Transverse colon (tissue), 4 donors: ENCODE data around the gene ITGA6. TPM values are rescaled to one million over a fixed set of nuclear protein-coding genes. Genes with fewer than 3 reads are reported as not detected.

Experiments used
- DNase-seq: peaks from one replicate; pipeline ENCODE4 v3.0.0-alpha.2; 2019
- H3K27ac ChIP-seq, 4 donors: fragments of 200-600 bp; sonication (generic); 2 replicates each; pipeline ENCODE4 v1.5.1; 2016 to 2018; ENCODE audit warnings: inconsistent platforms in 4 of 4
- H3K27me3 ChIP-seq: fragments of 200-600 bp; sonication (generic); 2 replicates; pipeline ENCODE4 v1.5.1; 2017; ENCODE audit warnings: inconsistent platforms
- H3K36me3 ChIP-seq, 4 donors: fragments of 200-600 bp; sonication (generic); 2 replicates each; pipeline ENCODE4 v1.5.1; 2017 to 2019; ENCODE audit warnings: inconsistent platforms in 4 of 4
- H3K4me1 ChIP-seq, 4 donors: fragments of 200-600 bp; sonication (generic); 2 replicates each; pipeline ENCODE4 v1.5.1; 2017 to 2020; ENCODE audit warnings: inconsistent platforms in 4 of 4
- H3K4me3 ChIP-seq, 4 donors: fragments of 200-600 bp; sonication (generic); 1 replicate in 1 of 4; 2 replicates in 3 of 4; pipeline versions ENCODE4 v1.5.1 to v1.6.1; 2017 to 2019; ENCODE audit warnings: inconsistent platforms in 4 of 4
- H3K9me3 ChIP-seq, 2 donors: fragments of 200-600 bp; sonication (generic); 2 replicates each; pipeline ENCODE4 v1.5.1; 2017 to 2019; ENCODE audit warnings: inconsistent platforms in 2 of 2
- EP300 ChIP-seq: sonication (generic); formaldehyde crosslinking; IDR thresholded peaks from one replicate; pipeline ENCODE4 v1.6.1; 2017; ENCODE audit warnings: antibody characterized with exemption, low read depth
- POLR2A ChIP-seq: fragments of 450-650 bp; IDR thresholded peaks from one replicate; pipeline ENCODE4 v1.6.1; 2016; ENCODE audit warnings: antibody characterized with exemption, mild to moderate bottlenecking, moderate library complexity
- POLR2AphosphoS5 ChIP-seq, 3 donors: sonication (generic); formaldehyde crosslinking; IDR thresholded peaks; one replicate each; pipeline ENCODE4 v1.6.1; 2016; ENCODE audit warnings: antibody characterized with exemption in 3 of 3
- WGBS, 2 donors: methylation state at CpG; one replicate each; pipeline ENCODE4 v1.1.5; 2018; ENCODE audit warnings: low coverage in 1 of 2; 5-methylcytosine and 5-hydroxymethylcytosine counted together
- in situ Hi-C, 4 donors: fragments of 200-750 bp; cut with MboI; loops; one replicate each; pipeline versions ENCODE4 v1.15.0 to v1.15.1; 2017; ENCODE audit warnings: low sequenced_read_pairs in 3 of 4, low pct_ligation_motif_present in 1 of 4, low pct_unique_long_range_greater_than_20kb in 1 of 4
- intact Hi-C: fragments of 100-400 bp; cut with DNase I; formaldehyde crosslinking; loops from one replicate; pipeline ENCODE4 v1.15.1; 2023; ENCODE audit warnings: low total_unique reads
- total RNA-seq, 4 donors: library from RNA; depleted of rRNA; stranded (reverse); fragments of >200 nt; gene quantifications; one replicate each; pipeline ENCODE4 v1.1.0, GENCODE V29; 2016
- TF ChIP-seq, protein P1 (sequence below), 5 experiments: fragments of 200-600 bp in 3 of 5; fragments of 450-650 bp in 2 of 5; sonication (generic) in 3 of 5; IDR thresholded peaks; 1 replicate in 2 of 5; 2 replicates in 3 of 5; pipeline ENCODE4 v1.5.1; 2016 to 2017; ENCODE audit warnings: antibody characterized with exemption in 5 of 5, inconsistent platforms in 3 of 5, mild to moderate bottlenecking in 2 of 5, moderate library complexity in 1 of 5

ITGA6 gene
- total RNA-seq, 4 donors from 2014 or later = 80.4 to 267 (median 207) TPM

DNA sequence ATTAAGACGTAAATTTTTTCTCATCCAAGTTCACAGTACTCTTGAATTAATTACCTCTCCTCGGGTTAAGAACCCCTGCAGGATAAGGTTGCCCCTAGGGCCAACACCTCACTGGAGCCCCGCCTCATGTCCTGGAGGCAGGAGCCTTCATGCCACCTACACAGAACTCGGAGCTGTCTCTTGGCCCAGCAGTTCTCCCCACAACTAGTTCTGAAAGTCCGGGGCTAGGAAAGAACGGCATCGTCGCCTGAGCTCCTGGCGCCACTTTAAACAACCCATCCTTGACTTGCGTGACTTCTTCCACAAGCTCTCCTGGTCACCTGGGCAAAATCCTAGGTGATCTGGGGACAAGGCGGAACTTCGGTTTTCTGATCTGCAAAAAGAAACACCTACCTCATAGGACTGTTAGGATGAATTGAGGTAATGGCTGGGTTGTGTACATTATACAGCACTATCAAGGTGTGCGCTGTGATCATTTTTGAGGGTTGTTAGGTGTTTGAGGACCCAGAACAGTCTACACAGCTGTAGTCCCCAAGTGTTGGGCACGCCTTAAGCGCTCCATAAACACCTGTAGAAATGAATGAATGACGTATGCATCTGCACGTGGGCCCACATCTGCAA lies 641 bp upstream of the ITGA6 start:
- in situ Hi-C loops (no loop called here), intact Hi-C loops (no loop called here)
- H3K4me1 ChIP-seq = peaks cover 0 to 26% (median 13%) of the 10 kb centered on the region in 4 donors
- DNase-seq = no peak
- H3K27me3 ChIP-seq = peaks cover 10% of the 10 kb centered on the region
- H3K27ac ChIP-seq = peak overlapping the region; percentile 95 to 97 (median 96)
- 21 to 50% methylated on average over 3 to 17 of the region's 17 CpGs for WGBS, 2 donors
- TF ChIP-seq POLR2AphosphoS5 (IDR thresholded peaks at IDR 0.05) (no peak), EP300 (no peak), POLR2A (no peak)
- TF ChIP-seq, protein P1, sequence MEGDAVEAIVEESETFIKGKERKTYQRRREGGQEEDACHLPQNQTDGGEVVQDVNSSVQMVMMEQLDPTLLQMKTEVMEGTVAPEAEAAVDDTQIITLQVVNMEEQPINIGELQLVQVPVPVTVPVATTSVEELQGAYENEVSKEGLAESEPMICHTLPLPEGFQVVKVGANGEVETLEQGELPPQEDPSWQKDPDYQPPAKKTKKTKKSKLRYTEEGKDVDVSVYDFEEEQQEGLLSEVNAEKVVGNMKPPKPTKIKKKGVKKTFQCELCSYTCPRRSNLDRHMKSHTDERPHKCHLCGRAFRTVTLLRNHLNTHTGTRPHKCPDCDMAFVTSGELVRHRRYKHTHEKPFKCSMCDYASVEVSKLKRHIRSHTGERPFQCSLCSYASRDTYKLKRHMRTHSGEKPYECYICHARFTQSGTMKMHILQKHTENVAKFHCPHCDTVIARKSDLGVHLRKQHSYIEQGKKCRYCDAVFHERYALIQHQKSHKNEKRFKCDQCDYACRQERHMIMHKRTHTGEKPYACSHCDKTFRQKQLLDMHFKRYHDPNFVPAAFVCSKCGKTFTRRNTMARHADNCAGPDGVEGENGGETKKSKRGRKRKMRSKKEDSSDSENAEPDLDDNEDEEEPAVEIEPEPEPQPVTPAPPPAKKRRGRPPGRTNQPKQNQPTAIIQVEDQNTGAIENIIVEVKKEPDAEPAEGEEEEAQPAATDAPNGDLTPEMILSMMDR (IDR thresholded peaks at IDR 0.05) = no peak
- no peaks in the 10 kb centered on the region for H3K9me3 ChIP-seq
- peak overlapping the region in 3 of 4 donors; percentile 74 to 83 (median 82) for H3K4me3 ChIP-seq
- no peaks in the 10 kb centered on the region for H3K36me3 ChIP-seq

DNA sequence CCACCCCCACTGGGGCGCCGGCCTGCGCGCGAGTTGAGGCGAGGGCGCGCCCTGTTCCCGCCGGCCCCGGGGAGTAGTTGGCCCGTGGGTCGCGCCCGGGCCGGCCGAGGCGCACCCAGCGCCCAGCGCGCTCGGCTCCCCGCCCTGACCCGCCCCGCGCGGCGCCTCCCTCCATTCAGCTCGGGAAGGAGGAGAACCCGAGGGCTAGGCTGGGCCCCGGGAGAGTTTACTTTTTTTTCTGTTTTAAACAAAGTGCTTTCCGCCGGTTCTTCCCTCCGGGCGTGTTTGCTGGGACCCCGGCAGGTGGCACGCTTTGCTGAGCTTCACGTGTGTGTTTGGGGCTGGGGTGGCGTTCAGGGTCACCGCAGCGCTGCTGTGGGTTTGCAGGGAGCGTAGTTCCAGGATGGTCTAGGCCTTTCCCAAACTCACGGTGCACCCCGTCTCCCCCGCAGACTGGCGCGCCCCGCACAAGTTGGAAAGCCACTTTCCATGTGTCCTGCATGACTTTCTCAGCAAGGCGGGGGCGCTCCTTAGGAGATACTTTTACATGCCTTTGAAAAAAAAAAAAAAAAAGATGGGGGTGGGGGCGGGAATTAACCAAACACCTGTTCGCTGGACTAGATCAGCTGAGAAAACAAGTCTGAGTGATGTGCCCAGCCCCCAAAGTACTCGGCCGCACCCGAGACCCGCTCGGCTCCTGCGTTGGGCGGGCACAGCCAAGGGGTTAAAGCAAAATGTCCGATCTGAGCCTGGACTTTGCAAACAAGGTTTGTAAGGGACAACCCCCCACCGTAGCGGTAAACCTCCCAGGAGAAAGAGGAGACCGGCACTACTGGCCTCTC lies 825 bp downstream of the ITGA6 start:
- peak; percentile 79 for DNase-seq
- TF ChIP-seq POLR2A (peak; percentile 12), POLR2AphosphoS5 (IDR thresholded peaks at IDR 0.05) (peak; percentile 7 to 18 (median 13)), EP300 (no peak)
- H3K27ac ChIP-seq = peak overlapping the region; percentile 95 to 97 (median 96)
- in situ Hi-C loops = no loop called here
- peak overlapping the region; percentile 71 to 83 (median 78) for H3K4me3 ChIP-seq
- no peaks in the 10 kb centered on the region for H3K36me3 ChIP-seq
- 0 to 3% methylated on average over 7 to 45 of the region's 63 CpGs for WGBS, 2 donors
- intact Hi-C loops = no loop called here
- H3K9me3 ChIP-seq = no peaks in the 10 kb centered on the region
- peaks cover 0 to 41% (median 24%) of the 10 kb centered on the region in 4 donors for H3K4me1 ChIP-seq
- peaks cover 10% of the 10 kb centered on the region for H3K27me3 ChIP-seq

DNA sequence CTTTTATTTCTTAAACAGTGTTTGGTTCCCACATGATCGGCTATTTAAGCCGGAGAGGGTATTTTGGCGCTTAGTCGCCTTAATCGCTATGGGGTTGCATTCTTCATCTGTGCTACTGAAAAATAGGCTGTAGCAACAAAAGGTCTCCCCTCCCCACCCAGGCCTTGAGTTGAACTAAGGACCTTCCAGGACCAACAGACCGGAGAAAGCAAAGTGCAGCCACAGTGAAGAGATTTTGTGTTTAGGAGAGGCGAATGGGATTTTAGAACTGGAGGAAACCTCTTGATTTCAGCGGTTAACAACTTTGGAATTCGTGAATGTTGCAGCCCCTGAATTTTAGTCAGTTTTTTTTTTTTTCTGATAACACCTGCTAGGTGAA lies 1.4 kb downstream of the ITGA6 start:
- no peak for DNase-seq
- Histone ChIP-seq H3K36me3 (no peaks in the 10 kb centered on the region), H3K9me3 (no peaks in the 10 kb centered on the region), H3K4me3 (peak overlapping the region; percentile 71 to 83 (median 78)), H3K27me3 (peaks cover 10% of the 10 kb centered on the region), H3K4me1 (peaks cover under 1 to 47% (median 28%) of the 10 kb centered on the region in 4 donors), H3K27ac (peak overlapping the region; percentile 95 to 97 (median 96))
- in situ Hi-C loops = no loop called here
- intact Hi-C loops = no loop called here
- WGBS, 2 donors = 12 to 25% methylated on average over 3 to 9 of the region's 9 CpGs
- TF ChIP-seq, protein P1 (IDR thresholded peaks at IDR 0.05) = no peak

DNA sequence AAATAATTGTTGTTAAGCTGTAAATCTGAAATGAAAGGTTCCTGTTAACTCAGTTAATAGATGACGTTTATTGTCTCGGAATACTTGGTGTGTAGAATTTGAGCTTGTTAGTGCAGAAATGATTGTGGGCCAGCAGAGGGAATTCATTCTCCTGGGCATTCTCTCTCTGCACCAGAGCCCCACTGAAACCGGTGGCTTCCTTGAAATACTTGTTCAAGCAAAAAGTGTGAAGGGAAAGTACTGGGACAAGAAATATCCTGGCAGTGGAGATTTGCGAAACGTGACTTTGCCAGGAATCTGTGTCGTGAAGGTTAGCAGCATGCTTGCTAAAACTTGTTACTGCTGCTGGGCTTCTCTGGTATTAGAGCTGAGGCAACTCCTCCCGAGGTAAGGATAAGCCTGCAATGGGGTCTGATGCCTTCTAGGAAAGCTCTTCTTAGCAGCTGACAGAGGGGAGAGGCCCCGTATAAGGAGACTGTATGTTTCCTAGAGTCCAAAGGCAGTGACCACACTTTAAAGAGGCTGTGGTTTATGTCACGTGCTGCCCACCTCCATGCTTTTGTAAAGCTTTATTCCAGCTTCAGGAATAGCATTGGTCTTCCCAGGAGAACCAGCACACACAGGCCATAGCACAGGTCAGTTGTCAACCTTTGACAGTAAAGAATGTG lies 2.0 kb downstream of the ITGA6 start:
- Histone ChIP-seq H3K4me1 (peaks cover 7 to 53% (median 33%) of the 10 kb centered on the region in 4 donors), H3K27ac (peak overlapping the region; percentile 95 to 97 (median 96)), H3K27me3 (peaks cover 10% of the 10 kb centered on the region), H3K36me3 (no peaks in the 10 kb centered on the region), H3K4me3 (peak overlapping the region in 3 of 4 donors; percentile 74 to 83 (median 82)), H3K9me3 (no peaks in the 10 kb centered on the region)
- DNase-seq = no peak
- in situ Hi-C loops (no loop called here), intact Hi-C loops (no loop called here)
- TF ChIP-seq POLR2A (peak; percentile 50), EP300 (no peak), POLR2AphosphoS5 (IDR thresholded peaks at IDR 0.05) (peak in 1 of 3 donors; percentile 30)
- TF ChIP-seq, protein P1 (IDR thresholded peaks at IDR 0.05) = peak in 2 of 5 experiments; percentile 7 to 34
- 0 to 29% methylated on average over 2 to 9 of the region's 9 CpGs for WGBS, 2 donors
